ENCODE data around the gene PTPN1.
"Not testable (repeated sequence)": the region's sequence is repeated elsewhere in the genome, so short reads cannot be mapped to it uniquely, and the experiment has no call there.

Gene PTPN1

GRCh38 chr20:50509923-50510705, at the start of gene PTPN1:
TSS of gene PTPN1 (plus strand) at chr20:50510383. CDS start at chr20:50510528, 145 bp downstream.
- peak; percentile 99 for DNase-seq (ENCODE audit: low spot score)

DNA sequence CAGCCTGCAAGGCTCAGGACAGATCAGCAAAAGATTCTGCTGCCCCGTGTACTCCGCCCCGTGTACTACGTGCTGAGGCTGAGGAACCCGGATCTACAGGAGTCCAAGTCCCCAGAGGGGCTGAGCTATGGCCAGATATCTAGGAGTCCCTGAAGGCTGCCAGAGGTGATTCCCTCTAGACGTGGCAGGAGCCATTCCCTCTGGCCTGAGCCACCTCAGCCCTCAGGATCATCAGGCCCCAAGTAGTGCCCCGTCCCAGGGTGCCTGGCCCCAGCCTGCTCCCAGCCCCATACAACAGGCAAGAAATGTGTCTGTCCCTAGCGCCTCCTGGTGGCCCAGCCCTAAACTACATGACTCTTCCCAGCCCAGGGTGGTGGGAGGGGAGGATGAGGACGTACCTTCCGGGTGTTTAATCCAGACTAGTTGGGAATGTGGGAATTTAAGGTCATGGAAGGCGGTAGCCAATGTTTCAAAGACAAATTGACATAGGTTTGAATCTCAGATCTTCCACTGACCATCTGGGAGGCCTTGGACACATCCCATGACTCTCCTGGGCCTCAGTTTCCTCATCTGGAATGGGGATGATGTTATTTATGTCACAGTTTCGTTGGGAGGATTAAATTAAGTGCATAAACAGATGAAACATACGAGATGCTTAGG, 49.4 kb upstream of the PTPN1 start:
- peak; percentile 61 for DNase-seq (ENCODE audit: low spot score)

DNA sequence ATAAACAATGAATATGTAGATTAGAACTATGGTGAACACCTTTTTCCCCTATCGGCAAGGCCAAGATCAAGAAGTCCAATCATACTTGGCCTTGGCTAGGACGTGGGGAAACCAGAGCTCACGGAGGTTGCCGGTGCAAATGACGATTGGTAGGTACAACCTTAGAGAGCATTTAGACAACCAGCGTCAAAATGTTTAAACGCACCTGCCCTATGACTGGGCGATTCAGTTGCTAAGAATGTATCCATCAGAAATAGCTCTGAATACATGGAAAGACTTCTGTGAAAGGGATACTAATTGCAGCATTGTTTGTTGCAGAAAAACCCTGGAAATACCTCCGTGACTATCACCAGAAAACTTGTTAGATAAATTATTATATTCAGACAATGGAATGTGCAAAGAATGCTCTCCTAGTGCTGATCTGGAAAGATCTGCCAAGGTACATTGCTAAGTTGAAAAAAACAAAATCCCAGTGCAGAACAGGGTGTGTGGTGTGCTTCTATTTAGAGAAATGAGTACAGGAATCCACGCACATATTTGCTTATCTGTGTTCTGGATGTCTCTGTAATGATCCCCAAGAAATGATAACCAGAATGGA, 48.0 kb upstream of the PTPN1 start:
- DNase-seq (ENCODE audit: low spot score), result no peak

GRCh38 chr20:50464026-50464724, 46.0 kb upstream of the PTPN1 start:
- DNase-seq (ENCODE audit: low spot score), result peak; percentile 53

DNA sequence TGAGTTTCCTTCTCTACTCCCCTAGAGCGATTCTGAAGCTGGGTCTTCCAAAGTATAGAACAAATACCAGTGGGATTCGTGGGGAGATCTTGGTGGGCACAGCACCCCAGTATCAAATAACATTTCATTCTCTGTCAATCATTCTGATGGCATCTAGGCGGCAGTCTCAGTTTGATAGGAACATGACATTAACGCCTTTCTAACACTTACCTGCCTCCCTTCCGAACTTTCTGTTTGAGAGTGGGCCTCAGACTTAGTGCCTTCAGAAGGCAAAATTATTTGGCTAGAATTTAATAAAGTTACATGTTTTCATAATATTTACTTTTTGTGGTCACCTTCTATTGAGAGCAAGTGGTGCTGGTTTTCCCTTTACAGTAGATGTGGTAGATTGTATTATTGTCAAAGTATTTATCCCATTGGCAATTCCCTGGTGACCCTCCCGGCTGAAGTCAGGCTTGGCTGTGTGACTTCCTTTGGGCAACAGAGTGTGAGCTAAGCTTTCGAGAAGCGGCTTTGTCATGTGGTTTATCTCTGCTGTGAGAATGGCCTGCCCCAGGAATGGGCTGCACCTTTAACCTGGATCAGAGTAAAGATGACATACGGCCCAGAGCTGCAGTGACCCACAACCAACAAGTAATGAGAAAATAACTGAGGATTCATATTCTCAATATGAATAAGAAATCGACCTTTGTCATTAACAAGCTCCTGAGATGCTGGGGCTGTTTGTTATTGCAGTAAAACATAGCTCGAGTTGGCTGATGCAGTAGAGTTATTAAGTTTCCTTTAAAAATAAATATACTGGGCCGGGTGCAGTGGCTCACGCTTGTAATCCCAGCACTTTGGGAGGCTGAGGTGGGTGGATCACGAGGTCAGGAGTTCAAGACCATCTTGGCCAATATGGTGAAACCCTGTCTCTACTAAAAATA, 45.2 kb upstream of the PTPN1 start:
- no peak for DNase-seq (ENCODE audit: low spot score)

- no peak for DNase-seq (ENCODE audit: low spot score)
These were observed 43.0 kb upstream of the PTPN1 start for GRCh38 chr20:50467174-50467573.

DNA sequence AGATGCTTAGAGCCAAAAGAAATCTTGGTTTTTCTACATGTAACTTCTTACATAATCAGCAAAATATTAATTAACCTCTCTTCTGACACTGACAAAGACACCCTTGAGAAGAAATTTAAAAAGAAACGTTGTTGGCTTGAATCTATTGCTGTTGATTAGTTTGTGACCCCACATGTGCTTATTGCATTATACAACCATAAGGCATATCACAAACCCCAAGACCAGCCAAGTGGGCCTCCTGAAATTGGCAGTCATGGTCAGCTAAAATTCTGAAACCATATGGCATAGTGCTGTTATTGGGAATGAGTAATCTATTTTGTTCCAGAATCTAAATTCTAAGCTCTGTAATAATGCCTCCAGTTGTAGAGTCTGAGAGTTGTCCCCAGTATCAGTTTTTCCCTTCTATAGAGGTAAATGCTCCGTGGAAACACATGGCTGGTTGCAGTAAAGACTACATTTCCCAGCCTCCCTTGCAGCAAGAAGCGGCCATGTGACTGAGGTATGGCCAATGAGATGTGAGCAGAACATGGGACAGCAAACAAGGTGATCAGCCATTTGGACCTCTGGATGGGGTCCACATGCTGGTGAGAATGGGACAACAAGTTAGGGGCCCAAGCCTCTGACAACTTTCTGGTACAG, 42.3 kb upstream of the PTPN1 start:
- peak; percentile 48 for DNase-seq (ENCODE audit: low spot score)

GRCh38 chr20:50468378-50468798, 41.8 kb upstream of the PTPN1 start:
- DNase-seq (ENCODE audit: low spot score), result no peak

- no peak for DNase-seq (ENCODE audit: low spot score)
These were observed 40.9 kb upstream of the PTPN1 start for GRCh38 chr20:50469176-50469723.

GRCh38 chr20:50469796-50470195, 40.4 kb upstream of the PTPN1 start:
- no peak for DNase-seq (ENCODE audit: low spot score)

DNA sequence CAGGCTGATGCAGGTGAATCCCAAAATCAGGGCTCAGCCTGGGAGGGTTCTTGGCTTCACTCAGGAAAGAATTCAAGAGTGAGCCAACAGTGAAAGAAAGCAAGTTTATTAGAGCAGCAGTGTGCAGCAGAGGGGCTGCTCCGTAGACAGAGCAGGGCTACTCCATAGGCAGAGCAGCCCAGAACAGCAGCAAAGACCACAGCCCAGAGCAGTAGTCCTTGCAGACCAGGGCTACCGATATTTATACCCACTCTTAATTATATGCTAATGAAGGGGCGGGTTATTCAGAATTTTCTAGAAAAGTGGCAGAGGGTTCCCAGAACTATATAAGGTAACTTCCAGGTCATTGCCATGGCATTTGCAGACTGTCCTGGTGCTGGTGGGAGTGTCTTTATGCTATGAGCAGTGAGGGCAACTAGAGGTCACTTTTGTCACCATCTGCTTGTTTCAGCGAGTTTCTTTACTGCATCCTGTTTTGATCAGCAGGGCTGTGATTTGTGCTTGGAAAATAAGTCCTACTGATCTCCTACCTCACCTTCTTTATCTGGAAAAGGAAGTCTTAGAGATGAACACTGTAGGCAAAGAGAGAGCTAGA, 39.8 kb upstream of the PTPN1 start:
- no peak for DNase-seq (ENCODE audit: low spot score)

DNA sequence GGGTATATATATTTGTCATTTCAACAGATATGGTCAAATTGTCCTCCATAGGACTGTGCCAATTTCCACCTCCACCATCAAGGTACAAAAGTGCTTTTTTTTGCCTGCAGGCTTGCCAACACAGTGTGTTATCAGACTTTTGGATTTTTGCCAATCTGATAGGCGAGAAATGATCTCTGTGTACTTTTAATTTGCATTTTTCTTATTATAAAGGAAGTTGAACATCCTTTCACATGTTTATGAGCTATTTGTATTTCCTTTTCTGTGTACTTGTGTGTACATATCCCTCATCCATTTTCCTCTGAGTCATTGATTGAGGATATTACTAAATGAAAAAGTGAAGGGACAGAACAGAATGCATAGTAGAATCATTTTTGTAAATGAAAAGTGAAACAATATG, 39.0 kb upstream of the PTPN1 start:
- no peak for DNase-seq (ENCODE audit: low spot score)

DNA sequence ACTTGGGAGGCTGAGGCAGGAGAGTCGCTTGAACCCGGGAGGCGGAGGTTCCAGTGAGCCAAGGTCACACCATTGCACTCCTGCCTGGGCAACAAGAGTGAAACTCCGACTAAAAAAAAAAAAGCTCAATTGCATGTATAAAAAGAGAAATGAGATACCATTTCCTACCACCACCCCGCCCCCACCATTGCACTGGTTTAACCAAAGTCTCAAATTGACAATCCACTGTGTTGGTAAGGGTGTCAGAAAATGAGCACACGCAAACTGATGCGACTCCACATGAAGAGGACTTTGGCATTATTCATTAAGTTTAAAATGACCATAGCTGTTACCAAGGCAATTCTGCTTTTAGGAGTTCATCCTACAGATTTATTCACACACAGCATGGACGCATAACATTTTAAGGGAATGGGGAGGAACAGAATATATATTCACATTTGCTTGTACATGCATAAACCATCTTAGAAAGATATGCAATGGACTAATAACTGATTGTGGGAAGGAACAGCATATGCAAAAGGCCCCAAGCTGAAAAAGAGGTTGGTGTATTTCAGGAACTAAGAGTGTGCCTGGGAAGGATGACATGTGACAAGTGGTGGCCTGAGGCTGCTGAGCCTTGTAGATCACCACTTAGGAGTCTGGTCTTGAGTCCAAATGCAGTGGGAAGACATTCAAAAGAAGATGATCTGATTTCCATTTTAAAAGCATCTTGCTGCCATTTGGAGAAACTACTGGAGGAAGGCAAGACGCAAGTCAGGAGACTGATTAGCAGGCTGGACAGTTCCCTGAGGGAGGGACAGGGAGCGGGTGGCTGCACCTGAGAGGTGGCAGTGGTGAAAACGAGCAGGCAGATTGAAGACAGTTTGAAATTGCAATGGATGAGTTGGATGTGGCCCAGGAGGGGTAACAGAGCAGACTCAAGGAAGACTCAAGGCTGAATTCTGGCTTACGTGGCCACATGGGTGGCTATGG, 37.2 kb upstream of the PTPN1 start:
- DNase-seq (ENCODE audit: low spot score), result no peak

- DNase-seq (ENCODE audit: low spot score), result not testable (repeated sequence)
These were observed 35.8 kb upstream of the PTPN1 start for GRCh38 chr20:50474356-50474755.

DNA sequence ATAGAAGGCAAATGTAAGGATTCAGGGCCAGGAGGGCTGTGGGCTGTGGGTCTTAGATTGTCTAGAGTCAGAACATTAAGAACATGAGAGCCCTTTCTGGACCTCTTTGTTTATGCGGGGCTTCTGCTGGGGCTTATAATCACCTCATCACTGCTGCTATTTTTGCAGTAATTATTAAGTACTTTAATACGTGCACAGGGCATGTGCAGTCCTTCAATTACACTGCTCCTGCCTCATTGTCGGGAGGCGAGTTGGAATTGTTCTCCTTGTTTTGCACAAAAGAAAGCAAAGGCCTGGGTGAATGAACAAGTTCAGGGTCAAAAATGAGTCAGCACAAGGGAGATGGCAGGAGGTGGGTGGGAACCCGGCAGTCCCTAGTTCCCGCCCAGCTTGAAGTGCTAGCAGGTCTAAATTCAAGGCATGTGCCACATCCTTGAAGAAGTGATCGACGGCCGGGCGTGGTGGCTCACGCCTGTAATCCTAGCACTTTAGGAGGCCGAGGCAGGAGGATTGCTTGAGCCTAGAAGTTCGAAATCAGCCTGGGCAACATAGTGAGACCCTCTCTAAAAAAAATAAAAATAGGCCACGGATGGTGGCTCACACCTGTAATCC, 34.4 kb upstream of the PTPN1 start:
- DNase-seq (ENCODE audit: low spot score), result no peak

- DNase-seq (ENCODE audit: low spot score), result no peak
These were observed 32.8 kb upstream of the PTPN1 start for GRCh38 chr20:50477239-50477872.

DNA sequence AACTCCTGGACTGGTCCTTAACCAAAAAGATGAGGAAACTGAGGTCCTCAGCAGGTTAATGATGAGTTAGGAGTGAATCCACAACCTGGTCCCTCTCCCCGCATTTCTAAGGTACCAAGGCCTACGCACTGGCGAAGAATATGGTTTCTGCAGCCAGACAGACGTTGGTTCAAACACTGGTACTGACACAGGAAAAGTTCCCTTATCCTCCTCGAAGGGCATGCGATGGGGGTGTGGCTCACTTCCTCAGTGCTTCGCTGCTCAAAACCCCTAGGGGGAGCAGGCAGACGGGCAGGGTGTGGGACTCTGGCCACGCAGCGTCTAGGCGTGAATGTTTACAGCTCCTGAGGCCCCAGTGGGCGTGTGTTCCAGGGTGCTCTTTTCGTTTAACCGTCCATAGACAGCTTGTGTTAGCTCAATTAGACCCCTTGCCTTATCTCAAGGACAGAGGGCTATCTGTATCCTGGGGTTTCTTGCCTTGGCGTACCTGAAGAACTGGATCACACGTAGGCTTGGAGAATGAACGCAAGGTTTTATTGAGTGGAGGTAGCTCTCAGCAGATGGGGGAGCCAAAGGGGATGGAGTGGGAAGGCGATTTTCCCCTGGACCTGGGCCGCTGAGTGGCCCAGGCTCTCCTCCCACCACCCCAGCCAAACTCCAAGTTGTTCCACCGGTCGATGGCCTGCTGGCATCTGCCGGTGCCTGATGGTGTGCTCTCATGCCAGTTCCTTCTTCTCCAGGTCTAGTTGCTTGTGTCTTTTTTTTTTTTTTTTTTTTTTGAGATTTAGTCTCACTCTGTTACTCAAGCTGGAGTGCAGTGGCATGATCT, 31.8 kb upstream of the PTPN1 start:
- DNase-seq (ENCODE audit: low spot score), result peak; percentile 52

Measured in cerebellar cortex (tissue), 1 donor.